ENCODE results near the gene NCKAP1.
"Not testable (repeated sequence)": the region's sequence is repeated elsewhere in the genome, so short reads cannot be mapped to it uniquely, and the experiment has no call there.

The NCKAP1 gene

GRCh38 chr2:183009249-183009899 is 28.9 kb downstream of the NCKAP1 start:
- no peak for DNase-seq (ENCODE audit: low read depth in 1 of 2, low spot score in 1 of 2)

DNA sequence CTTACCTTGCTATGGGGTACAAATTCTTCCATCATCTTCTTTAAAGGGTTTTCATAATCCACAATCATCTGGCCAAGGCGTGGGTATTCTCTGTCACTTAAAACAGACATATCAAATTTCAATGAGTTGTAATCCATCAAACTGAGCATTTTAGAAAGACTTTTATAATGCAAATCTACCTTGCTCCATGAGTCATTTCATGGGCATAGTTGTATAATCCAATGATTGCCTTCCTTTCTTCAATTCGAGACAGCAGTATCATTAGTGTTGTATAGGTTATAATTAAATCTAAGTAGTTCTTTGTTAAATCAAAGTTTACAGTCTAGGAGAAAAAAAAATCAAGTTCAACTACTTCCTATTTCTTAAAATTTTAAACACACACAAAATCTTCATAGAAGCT is 36.3 kb downstream of the NCKAP1 start:
- DNase-seq (ENCODE audit: low read depth in 1 of 2, low spot score in 1 of 2) = no peak

DNA sequence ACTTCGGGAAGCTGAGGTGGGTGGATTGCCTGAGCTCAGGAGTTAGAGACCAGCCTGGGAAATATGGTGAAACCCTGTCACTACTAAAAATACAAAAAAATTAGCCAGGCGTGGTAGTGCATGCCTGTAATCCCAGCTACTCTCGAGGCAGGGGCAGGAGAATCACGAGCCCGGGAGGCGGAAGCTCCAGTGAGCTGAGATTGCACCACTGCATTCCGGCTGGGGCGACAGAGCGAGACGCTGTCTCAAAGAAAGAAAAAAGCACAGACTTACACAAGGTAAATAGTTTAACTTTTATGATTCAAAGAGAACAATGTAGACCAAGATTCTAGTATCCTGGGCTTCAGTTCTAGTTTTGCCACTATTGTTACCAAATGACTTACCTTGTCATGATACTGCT is 37.4 kb downstream of the NCKAP1 start:
- DNase-seq (ENCODE audit: low read depth in 1 of 2, low spot score in 1 of 2) = no peak

DNA sequence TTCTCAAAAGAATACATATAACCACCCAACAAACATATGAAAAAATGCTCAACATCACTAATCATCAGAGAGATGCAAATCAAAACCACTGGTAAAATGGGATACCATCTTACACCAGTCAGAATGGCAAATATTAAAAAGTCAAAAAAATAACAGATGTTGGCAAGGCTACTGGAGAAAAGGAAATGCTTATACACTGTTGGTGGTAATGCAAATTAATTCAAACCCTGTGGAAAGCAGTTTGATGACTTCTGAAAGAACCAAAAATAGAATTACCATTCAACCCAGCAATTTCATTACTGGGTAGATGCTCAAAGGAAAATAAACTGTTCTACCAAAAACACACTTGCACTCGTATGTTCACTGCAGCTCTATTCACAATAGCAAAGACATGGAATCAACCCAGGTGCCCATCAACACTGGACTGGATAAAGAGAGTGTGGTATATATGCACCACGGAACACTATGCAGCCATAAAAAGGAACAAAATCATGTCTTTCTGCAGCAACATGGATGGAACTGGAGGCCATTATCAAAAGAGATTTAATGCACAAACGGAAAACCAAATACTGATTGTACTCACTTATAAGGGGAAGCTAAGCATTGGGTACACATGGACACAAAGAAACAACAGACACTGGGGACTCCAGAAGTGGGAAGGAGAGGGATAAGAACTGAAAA is 38.8 kb downstream of the NCKAP1 start:
- DNase-seq (ENCODE audit: low read depth in 1 of 2, low spot score in 1 of 2) = no peak

DNA sequence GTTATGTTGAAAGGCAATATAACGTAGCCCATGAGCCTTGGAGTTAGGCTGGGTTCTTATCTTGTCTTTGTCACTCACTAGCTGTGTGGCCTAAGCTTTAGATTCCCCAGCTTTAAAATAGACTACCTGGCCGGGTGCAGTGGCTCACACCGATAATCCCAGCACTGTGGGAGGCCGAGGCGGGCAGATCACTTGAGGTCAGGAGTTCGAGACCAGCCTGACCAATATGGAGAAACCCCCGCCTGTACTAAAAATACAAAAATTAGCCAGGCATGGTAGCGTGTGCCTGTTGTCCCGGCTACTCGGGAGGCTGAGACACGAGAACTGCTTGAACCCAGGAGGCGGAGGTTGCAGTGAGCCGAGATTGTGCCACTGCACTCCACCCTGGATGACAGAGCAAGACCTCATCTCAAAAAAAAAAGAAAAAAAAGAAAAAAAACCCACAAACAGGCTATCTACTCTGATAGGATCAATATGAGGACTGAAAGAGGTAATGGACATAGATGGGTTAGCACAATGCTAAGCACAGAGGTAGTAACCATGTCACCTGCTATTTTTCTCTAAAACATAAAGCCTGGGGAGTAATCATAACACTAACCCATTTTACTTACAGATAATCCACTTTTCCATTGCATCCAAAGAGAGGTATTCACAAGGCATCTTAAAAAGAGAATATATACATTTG is 43.9 kb downstream of the NCKAP1 start:
- DNase-seq (ENCODE audit: low read depth in 1 of 2, low spot score in 1 of 2) = no peak

- no peak for DNase-seq (ENCODE audit: low read depth in 1 of 2, low spot score in 1 of 2)
Measured at GRCh38 chr2:182982941-182983340, 55.3 kb downstream of the NCKAP1 start.

- not testable (repeated sequence) for DNase-seq (ENCODE audit: low read depth in 1 of 2, low spot score in 1 of 2)
Measured at GRCh38 chr2:182981475-182981874, 56.8 kb downstream of the NCKAP1 start.

DNA sequence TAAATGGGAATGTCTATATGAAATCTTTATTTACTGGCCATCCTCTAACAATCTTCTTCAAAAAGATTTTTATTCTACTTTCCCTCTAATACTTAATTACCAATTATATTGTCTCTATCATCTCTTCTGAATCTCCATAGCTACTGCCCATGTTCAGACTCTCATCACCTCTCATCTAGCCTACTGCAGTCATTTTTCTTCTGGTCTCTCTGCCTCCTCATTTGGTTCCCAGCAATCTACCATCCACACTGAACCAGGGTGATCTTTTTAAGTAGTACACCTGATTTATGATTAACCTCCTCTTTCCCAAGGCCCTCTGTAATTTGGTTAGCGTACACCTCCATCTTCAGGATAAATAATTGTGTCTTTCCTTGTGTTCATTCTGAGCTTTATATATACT is 57.6 kb downstream of the NCKAP1 start:
- no peak for DNase-seq (ENCODE audit: low read depth in 1 of 2, low spot score in 1 of 2)

DNA sequence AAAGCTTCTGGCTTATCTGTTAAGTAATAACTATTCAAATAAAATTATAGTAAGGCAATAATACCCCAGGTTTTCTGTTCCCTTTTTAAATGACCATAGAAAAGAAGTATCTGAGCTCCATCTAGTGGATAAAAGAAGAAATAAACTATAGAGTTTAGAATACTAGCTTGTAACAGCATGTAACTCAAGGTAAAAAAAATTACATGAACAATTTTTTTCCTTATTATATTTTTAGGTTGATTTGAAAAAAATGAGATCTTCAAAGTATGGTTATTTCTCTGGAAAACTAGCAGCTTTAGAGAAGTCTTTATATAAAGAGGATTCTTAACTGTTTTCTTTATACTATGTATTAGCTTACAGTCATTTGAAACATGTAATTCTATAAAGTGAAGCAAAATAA is 58.1 kb downstream of the NCKAP1 start:
- DNase-seq (ENCODE audit: low read depth in 1 of 2, low spot score in 1 of 2) = no peak

DNA sequence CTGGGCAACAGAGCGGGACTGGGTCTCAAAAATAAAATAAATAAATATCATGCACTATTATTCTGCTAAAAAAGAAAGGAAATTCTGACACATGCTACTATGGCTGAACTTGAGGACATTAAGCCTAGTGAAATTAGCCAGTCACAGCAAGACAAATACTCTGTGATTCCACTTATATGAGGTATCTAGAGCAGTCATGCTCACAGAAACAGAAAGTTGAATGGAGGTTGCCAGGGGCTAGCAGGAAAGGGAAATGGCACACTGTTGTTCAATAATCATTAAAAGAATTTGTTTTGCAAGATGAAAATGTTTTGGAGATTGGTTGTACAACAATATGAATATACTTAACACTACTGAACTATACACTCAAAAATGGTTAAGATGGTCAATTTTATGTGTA is 60.8 kb downstream of the NCKAP1 start:
- no peak for DNase-seq (ENCODE audit: low read depth in 1 of 2, low spot score in 1 of 2)

- no peak for DNase-seq (ENCODE audit: low read depth in 1 of 2, low spot score in 1 of 2)
Measured at GRCh38 chr2:182973441-182974352, 64.6 kb downstream of the NCKAP1 start.

GRCh38 chr2:182972548-182972942 is 65.7 kb downstream of the NCKAP1 start:
- DNase-seq (ENCODE audit: low read depth in 1 of 2, low spot score in 1 of 2) = no peak

- no peak for DNase-seq (ENCODE audit: low read depth in 1 of 2, low spot score in 1 of 2)
Measured at GRCh38 chr2:182971820-182972547, 66.3 kb downstream of the NCKAP1 start.

- no peak for DNase-seq (ENCODE audit: low read depth in 1 of 2, low spot score in 1 of 2)
Measured at GRCh38 chr2:182970486-182970885, 67.8 kb downstream of the NCKAP1 start.

GRCh38 chr2:182968493-182968892 is 69.8 kb downstream of the NCKAP1 start:
- DNase-seq (ENCODE audit: low read depth in 1 of 2, low spot score in 1 of 2) = no peak

DNA sequence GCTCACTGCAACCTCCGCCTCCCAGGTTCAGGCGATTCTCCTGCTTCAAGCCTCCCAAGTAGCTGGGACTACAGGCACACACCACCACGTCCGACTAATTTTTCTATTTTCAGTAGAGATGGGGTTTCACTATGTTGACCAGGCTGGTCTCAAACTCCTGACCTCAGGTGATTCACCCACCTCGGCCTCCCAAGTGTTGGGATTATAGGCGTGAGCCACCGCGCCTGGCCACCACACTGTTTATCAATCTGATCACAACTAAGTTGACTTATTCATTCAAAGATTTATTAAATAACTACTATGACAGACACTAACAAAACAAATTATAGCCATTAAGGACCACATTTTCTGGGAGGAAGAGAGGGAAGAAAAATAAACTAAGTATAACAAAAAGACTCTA is 71.9 kb downstream of the NCKAP1 start:
- DNase-seq (ENCODE audit: low read depth in 1 of 2, low spot score in 1 of 2) = not testable (repeated sequence)

DNA sequence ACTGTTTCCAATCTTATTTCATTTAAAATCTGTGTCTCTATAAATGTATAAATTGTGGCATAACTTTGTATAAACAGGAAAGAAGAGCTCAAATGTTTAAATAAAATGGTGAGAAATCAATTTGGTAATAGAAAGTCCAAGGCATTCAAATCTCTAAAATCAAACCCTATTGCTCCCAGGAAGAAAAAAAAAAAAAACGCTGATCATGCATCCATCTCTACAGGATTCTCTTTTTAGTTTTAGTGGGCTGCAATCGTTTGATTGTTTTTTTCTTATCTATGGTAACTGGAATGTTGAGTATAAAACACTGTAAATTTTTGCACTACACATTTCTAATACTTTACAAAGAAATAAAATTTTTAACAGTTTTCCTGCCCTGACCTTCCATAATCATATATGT is 75.6 kb downstream of the NCKAP1 start:
- DNase-seq (ENCODE audit: low read depth in 1 of 2, low spot score in 1 of 2) = no peak

DNA sequence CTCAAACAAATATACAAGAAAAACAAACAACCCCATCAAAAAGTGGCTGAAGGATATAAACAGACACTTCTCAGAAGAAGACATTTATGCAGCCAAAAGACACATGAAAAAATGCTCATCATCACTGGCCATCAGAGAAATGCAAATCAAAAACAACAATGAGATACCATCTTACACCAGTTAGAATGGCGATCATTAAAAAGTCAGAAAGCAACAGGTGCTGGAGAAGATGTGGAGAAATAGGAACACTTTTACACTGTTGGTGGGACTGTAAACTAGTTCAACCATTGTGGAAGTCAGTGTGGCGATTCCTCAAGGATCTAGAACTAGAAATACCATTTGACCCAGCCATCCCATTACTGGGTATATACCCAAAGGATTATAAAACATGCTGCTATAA is 77.4 kb downstream of the NCKAP1 start:
- DNase-seq (ENCODE audit: low read depth in 1 of 2, low spot score in 1 of 2) = not testable (repeated sequence)

GRCh38 chr2:182954789-182955188 is 83.5 kb downstream of the NCKAP1 start:
- DNase-seq (ENCODE audit: low read depth in 1 of 2, low spot score in 1 of 2) = no peak

DNA sequence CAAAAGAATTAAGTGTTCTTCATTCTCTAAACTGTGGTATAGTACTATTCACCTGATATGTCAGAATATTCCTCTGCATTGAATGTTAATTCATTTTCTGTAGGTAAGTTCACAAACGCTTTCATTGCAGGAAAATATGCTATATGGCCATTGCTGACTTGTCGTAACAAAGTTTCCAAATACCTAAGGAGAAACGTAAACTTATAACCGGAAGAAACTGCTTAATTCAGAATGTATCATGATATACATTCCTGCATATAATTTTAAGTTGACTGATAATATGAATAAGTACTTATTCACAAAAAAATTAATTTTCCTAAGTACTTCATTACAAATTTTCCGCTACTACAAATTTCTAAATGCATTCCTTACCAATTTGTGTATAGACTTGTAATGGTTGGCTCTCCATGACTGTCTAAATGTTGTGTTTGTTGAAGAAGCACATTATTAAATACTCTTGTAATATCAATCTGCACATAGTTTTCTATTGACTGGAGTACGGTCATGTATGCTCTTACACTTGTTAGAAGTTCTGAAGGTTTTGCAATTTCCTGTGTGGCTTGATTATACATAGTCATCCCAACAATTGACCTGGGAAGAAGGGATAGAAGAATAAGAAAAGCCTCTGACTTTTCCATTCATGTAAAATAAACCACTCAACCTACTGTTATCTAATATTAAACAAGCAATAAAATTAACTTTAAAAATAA is 85.4 kb downstream of the NCKAP1 start:
- no peak for DNase-seq (ENCODE audit: low read depth in 1 of 2, low spot score in 1 of 2)

Measured in activated T-helper 1 cell treated with anti-CD3 and anti-CD28 coated beads, Interleukin-2, amount 50 U/mL, for 16 hours (primary cell).